HL-60 (cell line): ENCODE results near the gene DPYD.

Experiments
- POLR2AphosphoS5 ChIP-seq: IDR thresholded peaks from 2 replicates; pipeline ENCODE4 v1.6.1; 2012; ENCODE audit warnings: low read depth
- TF ChIP-seq, protein P1 (sequence below): IDR thresholded peaks from one replicate; pipeline ENCODE4 v1.5.1; 2011; ENCODE audit warnings: low read length, control low read depth, inconsistent platforms; ENCODE audit not compliant: insufficient read depth

GRCh38 chr1:97091263-97091662, 829.6 kb downstream of the DPYD start:
- TF ChIP-seq, protein P1, sequence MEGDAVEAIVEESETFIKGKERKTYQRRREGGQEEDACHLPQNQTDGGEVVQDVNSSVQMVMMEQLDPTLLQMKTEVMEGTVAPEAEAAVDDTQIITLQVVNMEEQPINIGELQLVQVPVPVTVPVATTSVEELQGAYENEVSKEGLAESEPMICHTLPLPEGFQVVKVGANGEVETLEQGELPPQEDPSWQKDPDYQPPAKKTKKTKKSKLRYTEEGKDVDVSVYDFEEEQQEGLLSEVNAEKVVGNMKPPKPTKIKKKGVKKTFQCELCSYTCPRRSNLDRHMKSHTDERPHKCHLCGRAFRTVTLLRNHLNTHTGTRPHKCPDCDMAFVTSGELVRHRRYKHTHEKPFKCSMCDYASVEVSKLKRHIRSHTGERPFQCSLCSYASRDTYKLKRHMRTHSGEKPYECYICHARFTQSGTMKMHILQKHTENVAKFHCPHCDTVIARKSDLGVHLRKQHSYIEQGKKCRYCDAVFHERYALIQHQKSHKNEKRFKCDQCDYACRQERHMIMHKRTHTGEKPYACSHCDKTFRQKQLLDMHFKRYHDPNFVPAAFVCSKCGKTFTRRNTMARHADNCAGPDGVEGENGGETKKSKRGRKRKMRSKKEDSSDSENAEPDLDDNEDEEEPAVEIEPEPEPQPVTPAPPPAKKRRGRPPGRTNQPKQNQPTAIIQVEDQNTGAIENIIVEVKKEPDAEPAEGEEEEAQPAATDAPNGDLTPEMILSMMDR, result no peak
- no peak for TF ChIP-seq POLR2AphosphoS5
